BE2C (cell line): ENCODE data around the gene EIF3J. TPM values are rescaled to one million over a fixed set of nuclear protein-coding genes. Genes with fewer than 3 reads are reported as not detected.

ENCODE experiments used
- DNase-seq: peaks from one replicate; pipeline ENCODE4 v3.0.0-alpha.2; 2020
- H3K27me3 ChIP-seq: fragments of 250-450 bp; sonication (Bioruptor Pico); 2 replicates; pipeline ENCODE4 v1.5.1; 2020; ENCODE audit warnings: mild to moderate bottlenecking
- H3K36me3 ChIP-seq: fragments of 250-450 bp; sonication (Bioruptor Pico); 2 replicates; pipeline ENCODE4 v1.5.1; 2020; ENCODE audit warnings: mild to moderate bottlenecking
- H3K4me1 ChIP-seq: fragments of 250-450 bp; sonication (Bioruptor Pico); 2 replicates; pipeline ENCODE4 v1.5.1; 2020
- H3K4me3 ChIP-seq: 2 replicates; pipeline ENCODE4 v1.5.1; 2011; ENCODE audit warnings: low read depth, low read length
- H3K9me3 ChIP-seq: fragments of 250-450 bp; sonication (Bioruptor Pico); 2 replicates; pipeline ENCODE4 v1.5.1; 2020
- CTCF ChIP-seq: IDR thresholded peaks from 2 replicates; pipeline ENCODE4 v1.5.1; 2012; ENCODE audit warnings: mild to moderate bottlenecking, low read depth, low read length
- polyA plus RNA-seq: library from polyadenylated mRNA; unstranded; fragments of >200 nt; gene quantifications from one replicate; pipeline ENCODE4 v1.2.1, GENCODE V29; 2012; ENCODE audit warnings: low read depth, missing spikeins; ENCODE audit not compliant: insufficient read length, insufficient read depth

The EIF3J gene
- 121 TPM for polyA plus RNA-seq

- Histone ChIP-seq H3K4me3 (peak within 1 kb of the TSS; percentile 95), H3K9me3 (no peaks in the 10 kb centered on the region), H3K36me3 (peaks cover 25% of the 10 kb centered on the region), H3K4me1 (peaks cover 5% of the 10 kb centered on the region; the same call in 1 of the 2 replicates), H3K27me3 (no peaks in the 10 kb centered on the region)
- TF ChIP-seq CTCF = no peak
- peak; percentile 97 for DNase-seq
These were observed at the start of gene EIF3J for GRCh38 chr15:44536962-44537734. TSS of gene EIF3J (plus strand) at chr15:44537147. CDS start at chr15:44537195, 48 bp downstream.

- no peak overlapping the region for H3K4me3 ChIP-seq
- no peaks in the 10 kb centered on the region for H3K9me3 ChIP-seq
- TF ChIP-seq CTCF = no peak
- no peaks in the 10 kb centered on the region for H3K4me1 ChIP-seq
- DNase-seq = no peak
- H3K27me3 ChIP-seq = no peaks in the 10 kb centered on the region
- H3K36me3 ChIP-seq = peaks cover 45% of the 10 kb centered on the region
These were observed 47.5 kb upstream of the EIF3J start for GRCh38 chr15:44489464-44489863.

- TF ChIP-seq CTCF = no peak
- H3K4me1 ChIP-seq = no peaks in the 10 kb centered on the region
- peaks cover 48% of the 10 kb centered on the region for H3K36me3 ChIP-seq
- H3K27me3 ChIP-seq = no peaks in the 10 kb centered on the region
- no peak for DNase-seq
- no peaks in the 10 kb centered on the region for H3K9me3 ChIP-seq
- H3K4me3 ChIP-seq = no peak overlapping the region
These were observed 46.3 kb upstream of the EIF3J start for GRCh38 chr15:44490622-44491021.

- Histone ChIP-seq H3K27me3 (no peaks in the 10 kb centered on the region), H3K4me1 (no peaks in the 10 kb centered on the region), H3K9me3 (no peaks in the 10 kb centered on the region), H3K4me3 (no peak overlapping the region), H3K36me3 (peaks cover 55% of the 10 kb centered on the region)
- no peak for TF ChIP-seq CTCF
- no peak for DNase-seq
These were observed 44.9 kb upstream of the EIF3J start for GRCh38 chr15:44492040-44492439.

- no peak for TF ChIP-seq CTCF
- no peaks in the 10 kb centered on the region for H3K4me1 ChIP-seq
- H3K27me3 ChIP-seq = no peaks in the 10 kb centered on the region
- DNase-seq = no peak
- H3K36me3 ChIP-seq = peaks cover 53% of the 10 kb centered on the region
- no peak overlapping the region for H3K4me3 ChIP-seq
- no peaks in the 10 kb centered on the region for H3K9me3 ChIP-seq
These were observed 44.3 kb upstream of the EIF3J start for GRCh38 chr15:44492672-44493071.

GRCh38 chr15:44495562-44495961 is 41.4 kb upstream of the EIF3J start:
- peaks cover 60% of the 10 kb centered on the region for H3K36me3 ChIP-seq
- no peak overlapping the region for H3K4me3 ChIP-seq
- no peak for DNase-seq
- H3K9me3 ChIP-seq = no peaks in the 10 kb centered on the region
- TF ChIP-seq CTCF = no peak
- no peaks in the 10 kb centered on the region for H3K27me3 ChIP-seq
- no peaks in the 10 kb centered on the region for H3K4me1 ChIP-seq
